Common myeloid progenitor, CD34-positive (primary cell): Measurements from ENCODE around the gene STAB2.
A peak's percentile ranks its signal among the peaks of the same experiment; 100 is the strongest.

Source experiments
- CTCF ChIA-PET: fragments of 350-600 bp; sonication (Branson Sonifier 250); formaldehyde crosslinking; loops from one replicate; lab custom pipeline; 2021; ENCODE audit warnings: antibody characterized with exemption; lab: Charles Lee
- POLR2A ChIA-PET: fragments of 350-600 bp; sonication (Branson Sonifier 250); formaldehyde crosslinking; loops from one replicate; lab custom pipeline; 2021; ENCODE audit warnings: antibody characterized with exemption; lab: Charles Lee
- DNase-seq, 3 donors: peaks; one replicate each; pipeline versions ENCODE4 v3.0.0 to v3.0.0-alpha.2; 2013
- H3K27ac ChIP-seq, 2 experiments: 1 replicate in 1 of 2; 2 replicates in 1 of 2; pipeline ENCODE4 v1.7.0; 2013; ENCODE audit warnings: inconsistent platforms in 2 of 2, low read length in 2 of 2, mild to moderate bottlenecking in 2 of 2, low read depth in 1 of 2, moderate library complexity in 1 of 2; ENCODE audit not compliant: severe bottlenecking in 2 of 2, insufficient read depth in 1 of 2, poor library complexity in 1 of 2
- H3K27me3 ChIP-seq, 5 experiments: replicated peaks in 2 of 5; 1 replicate in 3 of 5; 2 replicates in 2 of 5; pipeline versions ENCODE4 v1.6.1 to v1.7.0; 2013; ENCODE audit warnings: low read length in 4 of 5, mild to moderate bottlenecking in 2 of 5, moderate library complexity in 2 of 5, inconsistent platforms in 1 of 5; ENCODE audit not compliant: insufficient read depth in 5 of 5, control insufficient read depth in 4 of 5
- H3K36me3 ChIP-seq, 4 experiments: 1 replicate in 2 of 4; 2 replicates in 2 of 4; pipeline versions ENCODE4 v1.6.1 to v1.7.0; 2013; ENCODE audit warnings: low read length in 3 of 4, control low read depth in 1 of 4, mild to moderate bottlenecking in 1 of 4; ENCODE audit not compliant: control insufficient read depth in 4 of 4, insufficient read depth in 4 of 4
- H3K4me1 ChIP-seq, 4 experiments: 1 replicate in 3 of 4; 2 replicates in 1 of 4; pipeline versions ENCODE4 v1.6.1 to v1.7.1; 2013; ENCODE audit warnings: low read length in 3 of 4, mild to moderate bottlenecking in 3 of 4, control low read depth in 1 of 4, inconsistent platforms in 1 of 4, moderate library complexity in 1 of 4; ENCODE audit not compliant: control insufficient read depth in 4 of 4, insufficient read depth in 4 of 4; ENCODE audit errors: control extremely low read depth in 1 of 4
- H3K4me3 ChIP-seq, 7 experiments: 1 replicate in 4 of 7; 2 replicates in 3 of 7; pipeline versions ENCODE4 v1.5.1 to v1.7.0; 2013; ENCODE audit warnings: mild to moderate bottlenecking in 7 of 7, low read length in 6 of 7, moderate library complexity in 6 of 7, inconsistent platforms in 2 of 7, low read depth in 2 of 7, control low read depth in 1 of 7; ENCODE audit not compliant: insufficient read depth in 4 of 7, control insufficient read depth in 1 of 7; ENCODE audit errors: extremely low read depth in 1 of 7
- H3K9me3 ChIP-seq, 5 experiments: 1 replicate in 4 of 5; 2 replicates in 1 of 5; pipeline versions ENCODE4 v1.6.1 to v1.7.1; 2013; ENCODE audit warnings: low read length in 4 of 5, mild to moderate bottlenecking in 2 of 5, inconsistent platforms in 1 of 5, low read depth in 1 of 5, moderate library complexity in 1 of 5; ENCODE audit not compliant: control insufficient read depth in 4 of 5, insufficient read depth in 2 of 5; ENCODE audit errors: control extremely low read depth in 1 of 5
- WGBS: methylation state at CpG from one replicate; pipeline ENCODE4 v1.1.5; 2013; ENCODE audit not compliant: insufficient coverage; 5-methylcytosine and 5-hydroxymethylcytosine counted together

Gene STAB2

DNA sequence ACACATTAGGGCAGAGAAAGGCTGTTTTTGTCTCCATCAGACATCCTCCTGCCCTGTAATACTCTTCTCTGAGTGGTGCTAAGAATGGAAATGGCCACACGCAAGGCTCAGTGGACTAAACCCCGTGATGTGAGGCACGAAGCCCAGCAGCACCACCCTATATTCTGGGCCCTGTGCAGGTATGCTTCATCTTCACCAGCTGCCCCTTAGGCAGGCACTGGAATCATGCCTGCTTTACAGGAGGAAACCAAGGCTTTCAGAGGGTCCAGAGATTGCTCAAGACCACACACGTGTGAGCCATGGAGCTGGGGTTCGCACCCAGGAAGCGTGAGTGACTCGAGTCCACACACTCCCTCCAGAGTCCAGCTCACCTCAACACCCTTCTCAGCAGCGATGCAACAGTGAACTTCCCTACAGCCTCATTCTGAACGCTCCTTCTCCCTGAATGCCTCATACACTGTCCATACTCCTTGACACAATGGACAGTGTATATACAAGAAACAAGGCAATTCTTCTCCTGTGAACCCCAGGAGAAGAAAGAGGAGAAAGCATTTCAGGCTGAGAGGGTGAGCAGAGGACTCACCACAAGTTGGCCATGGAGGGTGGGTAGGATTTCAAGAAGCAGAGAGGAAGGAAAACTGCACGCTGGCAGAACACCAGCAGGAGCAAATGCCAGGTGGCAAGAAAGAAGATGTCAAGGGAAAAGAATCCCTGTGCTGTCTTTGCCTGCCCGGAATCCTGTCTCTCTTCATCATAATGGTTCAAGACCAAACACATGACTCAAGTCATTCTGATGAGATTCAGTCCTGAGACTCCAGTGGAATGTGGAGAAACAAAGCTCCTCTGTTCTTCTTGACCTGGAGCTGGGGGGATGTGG lies 214.9 kb downstream of the STAB2 start:
- H3K4me1 ChIP-seq = peaks cover 7 to 35% (median 14%) of the 10 kb centered on the region in 4 experiments
- H3K27ac ChIP-seq = no peak overlapping the region
- H3K9me3 ChIP-seq = peaks cover 0 to 4% (median 1%) of the 10 kb centered on the region in 5 experiments
- POLR2A ChIA-PET = no interaction called here
- CTCF ChIA-PET = no interaction called here
- DNase-seq = no peak
- no peaks in the 10 kb centered on the region for H3K27me3 ChIP-seq
- WGBS = 96% methylated on average over 9 of the region's 11 CpGs
- no peak overlapping the region for H3K4me3 ChIP-seq
- H3K36me3 ChIP-seq = peaks cover 0 to 7% (median 0%) of the 10 kb centered on the region in 4 experiments

DNA sequence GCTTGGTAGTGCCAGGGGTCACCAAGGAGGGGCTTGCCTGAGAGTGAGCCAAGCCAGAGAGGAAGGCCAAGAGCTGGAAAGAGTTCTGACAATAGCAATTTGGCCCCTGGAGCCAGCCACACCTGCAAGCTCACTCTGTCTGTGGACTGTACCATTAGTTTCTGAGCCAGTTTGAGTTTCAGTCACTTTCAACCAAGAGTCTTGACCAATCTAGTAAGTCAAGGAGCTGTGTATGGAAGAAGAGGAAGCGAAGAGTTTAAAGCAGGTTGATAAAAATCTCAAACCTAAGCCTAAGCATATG lies 215.5 kb downstream of the STAB2 start:
- WGBS = 100% methylated on average over 1 of the region's 1 CpG
- CTCF ChIA-PET = no interaction called here
- POLR2A ChIA-PET = no interaction called here
- H3K27me3 ChIP-seq = no peaks in the 10 kb centered on the region
- H3K4me1 ChIP-seq = peaks cover 7 to 37% (median 14%) of the 10 kb centered on the region in 4 experiments
- no peak for DNase-seq
- no peak overlapping the region for H3K27ac ChIP-seq
- H3K4me3 ChIP-seq = no peak overlapping the region
- peaks cover 0 to 7% (median 0%) of the 10 kb centered on the region in 4 experiments for H3K36me3 ChIP-seq
- H3K9me3 ChIP-seq = peaks cover 0 to 4% (median 1%) of the 10 kb centered on the region in 5 experiments

DNA sequence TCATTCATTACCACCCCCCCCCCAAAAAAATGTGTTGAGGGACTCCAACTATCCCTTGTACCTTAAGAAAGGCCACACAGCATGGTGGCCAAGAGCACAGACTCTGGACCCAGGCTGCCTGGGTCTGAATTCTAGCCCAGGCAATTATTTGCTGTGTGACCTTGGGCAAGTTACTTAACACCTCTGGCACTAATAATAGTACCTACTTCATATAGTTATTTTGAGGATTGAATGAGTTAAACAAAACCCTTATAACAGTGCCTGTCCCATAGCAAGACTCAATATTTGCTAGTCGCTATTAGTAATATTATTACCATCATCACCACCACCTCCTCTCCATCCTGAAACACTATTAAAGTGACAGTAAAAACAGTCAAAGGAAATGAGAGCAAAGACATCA lies 216.8 kb downstream of the STAB2 start:
- Histone ChIP-seq H3K27ac (no peak overlapping the region), H3K4me1 (peaks cover 7 to 37% (median 12%) of the 10 kb centered on the region in 4 experiments), H3K36me3 (peaks cover 0 to 3% (median 0%) of the 10 kb centered on the region in 4 experiments), H3K4me3 (no peak overlapping the region), H3K9me3 (peaks cover 0 to 4% (median 1%) of the 10 kb centered on the region in 5 experiments), H3K27me3 (no peaks in the 10 kb centered on the region)
- no peak for DNase-seq
- POLR2A ChIA-PET = no interaction called here
- no CpG with 5 or more reads among the region's 1 CpG for WGBS
- CTCF ChIA-PET = interaction anchor here (1.2 kb wide), 1 partner anchor 14 kb away, joined by 4 read pairs; no protein-coding TSS in a partner anchor

DNA sequence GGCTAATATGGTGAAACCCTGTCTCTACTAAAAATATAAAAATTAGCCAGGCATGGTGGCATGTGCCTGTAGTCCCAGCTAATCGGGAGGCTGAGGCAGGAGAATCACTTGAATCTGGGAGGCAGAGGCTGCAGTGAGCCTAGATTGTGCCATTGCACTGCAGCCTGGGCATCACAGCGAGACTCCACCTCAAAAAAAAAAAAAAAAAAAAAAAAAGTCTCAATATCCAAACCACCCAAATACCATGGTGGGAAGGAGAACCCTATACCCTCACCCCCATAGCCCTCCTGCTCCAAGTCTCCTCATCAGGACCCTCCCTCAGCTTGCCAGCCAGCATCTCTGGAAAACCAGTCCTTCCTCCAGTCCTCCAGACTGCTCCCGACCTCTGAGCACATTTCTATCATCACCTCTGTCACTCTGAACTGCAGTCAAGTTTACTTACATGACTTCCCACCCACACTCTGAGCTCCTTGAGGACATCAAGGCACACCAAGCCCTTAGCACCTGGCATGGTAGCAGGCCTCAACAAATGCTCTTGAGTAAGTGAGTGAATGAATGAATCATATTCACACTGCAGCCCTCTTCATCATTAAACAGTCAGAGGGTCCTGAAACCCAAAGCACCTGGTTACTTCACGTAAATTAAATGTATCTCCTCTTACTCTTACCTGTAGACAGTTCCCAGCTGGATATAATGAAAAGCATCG lies 218.7 kb downstream of the STAB2 start:
- ChIA-PET POLR2A (no interaction called here), CTCF (interaction anchor here (0.8 to 1.0 kb wide), 2 partner anchors 13 to 82 kb away, joined by 3 read pairs; no protein-coding TSS in a partner anchor)
- Histone ChIP-seq H3K36me3 (peaks cover 0 to 7% (median 0%) of the 10 kb centered on the region in 4 experiments), H3K4me1 (peaks cover 0 to 20% (median 2%) of the 10 kb centered on the region in 4 experiments), H3K27me3 (no peaks in the 10 kb centered on the region), H3K9me3 (no peaks in the 10 kb centered on the region), H3K4me3 (no peak overlapping the region), H3K27ac (no peak overlapping the region)
- WGBS = 100% methylated on average over 2 of the region's 5 CpGs
- no peak for DNase-seq

DNA sequence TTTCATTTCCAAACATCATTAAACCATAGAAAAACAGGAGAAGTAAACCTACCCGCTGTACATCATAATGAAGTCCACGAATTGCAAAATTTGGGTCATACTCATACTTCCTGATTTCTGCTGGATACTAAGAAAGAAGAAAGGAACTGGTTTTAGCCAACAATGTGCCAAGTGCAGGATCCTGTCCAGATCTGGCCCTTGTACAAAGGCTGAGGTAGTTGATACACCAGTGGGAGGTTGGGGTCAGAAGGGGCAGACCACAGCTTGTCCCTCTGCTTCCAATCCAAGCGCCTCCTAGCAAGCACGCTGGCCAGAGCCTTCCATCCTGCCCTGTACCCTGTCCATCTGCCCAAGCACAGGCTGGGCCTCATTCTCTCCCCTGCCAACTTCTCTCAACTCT lies 219.7 kb downstream of the STAB2 start:
- H3K9me3 ChIP-seq = no peaks in the 10 kb centered on the region
- DNase-seq = peak in 2 of 3 donors; percentile 25 to 26
- H3K4me3 ChIP-seq = no peak overlapping the region
- POLR2A ChIA-PET = no interaction called here
- CTCF ChIA-PET = interaction anchor here (0.8 kb wide), 1 partner anchor 14 kb away, joined by 3 read pairs; no protein-coding TSS in a partner anchor
- peaks cover 0 to 8% (median 0%) of the 10 kb centered on the region in 4 experiments for H3K36me3 ChIP-seq
- H3K4me1 ChIP-seq = peaks cover 0 to 13% (median 0%) of the 10 kb centered on the region in 4 experiments
- H3K27me3 ChIP-seq = no peaks in the 10 kb centered on the region
- H3K27ac ChIP-seq = no peak overlapping the region
- 92% methylated on average over 4 of the region's 4 CpGs for WGBS

DNA sequence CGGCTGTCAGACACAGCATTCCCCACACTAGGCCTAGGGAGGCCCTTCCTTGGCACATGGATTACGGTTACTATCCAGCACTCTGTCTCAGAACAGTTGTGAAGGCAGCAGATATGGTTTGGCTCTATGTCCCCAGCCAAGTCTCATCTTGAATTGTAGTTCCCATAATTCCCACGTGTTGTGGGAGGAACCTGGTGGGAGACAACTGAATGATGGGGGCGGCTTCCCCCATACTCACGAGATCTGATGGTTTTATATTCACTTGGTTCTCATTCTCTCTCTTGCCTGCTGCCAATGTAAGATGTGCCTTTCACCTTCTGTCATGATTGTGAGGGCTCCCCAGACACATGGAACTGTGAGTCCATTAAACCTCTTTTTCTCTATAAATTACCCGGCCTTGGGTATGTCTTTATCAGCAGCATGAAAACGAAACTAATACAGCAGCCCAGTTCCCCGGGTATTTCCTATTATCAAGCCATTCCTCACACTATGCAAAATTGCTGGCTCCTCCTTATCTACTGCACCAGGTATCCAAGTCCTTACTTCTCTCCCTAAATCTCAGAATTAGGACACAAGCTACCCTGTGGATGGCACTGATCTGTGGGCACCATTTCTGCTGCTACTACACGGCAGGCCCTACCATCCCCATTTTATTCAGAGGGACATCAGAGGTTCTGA lies 220.6 kb downstream of the STAB2 start:
- Histone ChIP-seq H3K9me3 (no peaks in the 10 kb centered on the region), H3K27ac (no peak overlapping the region), H3K4me3 (no peak overlapping the region), H3K36me3 (peaks cover 0 to 14% (median 0%) of the 10 kb centered on the region in 4 experiments), H3K27me3 (no peaks in the 10 kb centered on the region), H3K4me1 (peaks cover 0 to 5% (median 0%) of the 10 kb centered on the region in 4 experiments)
- ChIA-PET POLR2A (no interaction called here), CTCF (no interaction called here)
- 95% methylated on average over 9 of the region's 9 CpGs for WGBS
- DNase-seq = peak in 1 of 3 donors; percentile 25
